ENCODE measurements around the gene SEPTIN8.

The SEPTIN8 gene

GRCh38 chr5:132778129-132778528 is 1.1 kb upstream of the SEPTIN8 start:
- no peak overlapping the region for H3K4me3 ChIP-seq (IDR thresholded peaks at IDR 0.05; ENCODE audit: insufficient read depth, low read depth, low read length)
- no peaks in the 10 kb centered on the region for H3K36me3 ChIP-seq (ENCODE audit: insufficient read depth)
- H3K4me2 ChIP-seq, result peak overlapping the region; percentile 64
- H3K27ac ChIP-seq, result no peak overlapping the region
- no peaks in the 10 kb centered on the region; the same call in 1 of the 2 replicates for H3K79me2 ChIP-seq (ENCODE audit: insufficient read depth, low read depth)
- no peaks in the 10 kb centered on the region for H4K20me1 ChIP-seq (ENCODE audit: insufficient read depth)
- H3K4me1 ChIP-seq (ENCODE audit: low read depth, poor library complexity, severe bottlenecking), result peaks cover 53% of the 10 kb centered on the region
- no peak for TF ChIP-seq CTCF (conservative IDR thresholded peaks at IDR 0.05; ENCODE audit: low read depth, low read length)
- no peak overlapping the region for H3K9ac ChIP-seq
- H2AFZ ChIP-seq (ENCODE audit: low read depth), result peak overlapping the region; percentile 92
- no peaks in the 10 kb centered on the region for H3K27me3 ChIP-seq (ENCODE audit: insufficient read depth, low read depth)

- H3K4me1 ChIP-seq (ENCODE audit: low read depth, poor library complexity, severe bottlenecking), result peaks cover 55% of the 10 kb centered on the region
- no peaks in the 10 kb centered on the region for H3K27me3 ChIP-seq (ENCODE audit: insufficient read depth, low read depth)
- H3K4me2 ChIP-seq, result peak overlapping the region; percentile 57; the same call in 1 of the 2 replicates
- no peak overlapping the region for H3K27ac ChIP-seq
- H4K20me1 ChIP-seq (ENCODE audit: insufficient read depth), result no peaks in the 10 kb centered on the region
- no peaks in the 10 kb centered on the region for H3K36me3 ChIP-seq (ENCODE audit: insufficient read depth)
- peaks cover 3% of the 10 kb centered on the region; the same call in 1 of the 2 replicates for H3K79me2 ChIP-seq (ENCODE audit: insufficient read depth, low read depth)
- no peak overlapping the region for H3K4me3 ChIP-seq (IDR thresholded peaks at IDR 0.05; ENCODE audit: insufficient read depth, low read depth, low read length)
- TF ChIP-seq CTCF (conservative IDR thresholded peaks at IDR 0.05; ENCODE audit: low read depth, low read length), result no peak
- peak overlapping the region; percentile 92; the same call in 1 of the 2 replicates for H2AFZ ChIP-seq (ENCODE audit: low read depth)
- H3K9ac ChIP-seq, result peak overlapping the region; percentile 93
Observed at GRCh38 chr5:132776938-132777208, 166 bp downstream of the SEPTIN8 start.

- no peaks in the 10 kb centered on the region for H4K20me1 ChIP-seq (ENCODE audit: insufficient read depth)
- peaks cover 53% of the 10 kb centered on the region for H3K4me1 ChIP-seq (ENCODE audit: low read depth, poor library complexity, severe bottlenecking)
- peaks cover 4% of the 10 kb centered on the region; the same call in 1 of the 2 replicates for H3K79me2 ChIP-seq (ENCODE audit: insufficient read depth, low read depth)
- H3K9ac ChIP-seq, result peak overlapping the region; percentile 93; the same call in 1 of the 2 replicates
- H3K4me2 ChIP-seq, result peak overlapping the region; percentile 57
- H2AFZ ChIP-seq (ENCODE audit: low read depth), result 0 out of 2 replicates have a peak overlapping the region, but pooled peaks have one; percentile 92
- H3K27me3 ChIP-seq (ENCODE audit: insufficient read depth, low read depth), result no peaks in the 10 kb centered on the region
- no peak for TF ChIP-seq CTCF (conservative IDR thresholded peaks at IDR 0.05; ENCODE audit: low read depth, low read length)
- H3K4me3 ChIP-seq (IDR thresholded peaks at IDR 0.05; ENCODE audit: insufficient read depth, low read depth, low read length), result no peak overlapping the region
- no peaks in the 10 kb centered on the region for H3K36me3 ChIP-seq (ENCODE audit: insufficient read depth)
- no peak overlapping the region for H3K27ac ChIP-seq
Observed at GRCh38 chr5:132776131-132776937, 705 bp downstream of the SEPTIN8 start.

- Histone ChIP-seq H2AFZ (ENCODE audit: low read depth) (no peak overlapping the region), H3K4me1 (ENCODE audit: low read depth, poor library complexity, severe bottlenecking) (peaks cover 45% of the 10 kb centered on the region), H3K79me2 (ENCODE audit: insufficient read depth, low read depth) (peaks cover 4% of the 10 kb centered on the region; the same call in 1 of the 2 replicates), H3K27ac (no peak overlapping the region), H3K9ac (no peak overlapping the region), H3K27me3 (ENCODE audit: insufficient read depth, low read depth) (no peaks in the 10 kb centered on the region), H3K4me3 (IDR thresholded peaks at IDR 0.05; ENCODE audit: insufficient read depth, low read depth, low read length) (no peak overlapping the region), H3K4me2 (peak overlapping the region; percentile 57), H3K36me3 (ENCODE audit: insufficient read depth) (no peaks in the 10 kb centered on the region), H4K20me1 (ENCODE audit: insufficient read depth) (no peaks in the 10 kb centered on the region)
- no peak for TF ChIP-seq CTCF (conservative IDR thresholded peaks at IDR 0.05; ENCODE audit: low read depth, low read length)
Observed at GRCh38 chr5:132775476-132775961, 1.5 kb downstream of the SEPTIN8 start.
